ENCODE data around the gene THRB. TPM values are rescaled to one million over a fixed set of nuclear protein-coding genes. Genes with fewer than 3 reads are reported as not detected.

THRB gene
- total RNA-seq, 1 experiment from 2014 or later: not detected

DNA sequence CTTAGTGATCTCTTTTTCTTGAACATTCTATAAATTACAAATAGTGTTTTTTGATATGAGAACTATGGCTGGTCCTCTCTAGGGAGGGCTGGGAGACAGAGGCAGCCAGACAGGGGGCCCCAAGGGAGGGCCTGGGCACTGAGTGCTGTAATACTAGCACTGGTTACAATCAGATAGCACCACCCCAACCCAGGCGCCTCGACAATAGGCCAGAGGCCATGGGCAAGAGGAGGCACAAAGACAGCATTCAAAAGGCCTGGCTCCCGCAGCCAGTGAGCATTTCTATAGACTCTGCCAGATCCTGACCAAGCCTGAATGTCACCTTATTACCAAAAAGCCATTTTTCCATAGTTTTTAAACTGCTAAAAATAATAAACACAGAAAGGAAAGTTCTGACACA lies 158.5 kb downstream of the THRB start:
- no peaks in the 10 kb centered on the region for H3K36me3 ChIP-seq (ENCODE audit: insufficient read depth, low read length)
- H3K9me3 ChIP-seq (ENCODE audit: low read length): no peaks in the 10 kb centered on the region
- no peaks in the 10 kb centered on the region for H3K79me2 ChIP-seq (ENCODE audit: low read length)
- no peak overlapping the region for H3K4me3 ChIP-seq (ENCODE audit: low read length)
- no peaks in the 10 kb centered on the region for H4K20me1 ChIP-seq (ENCODE audit: insufficient read depth, low read depth, low read length)
- H3K4me2 ChIP-seq (ENCODE audit: low read depth, low read length, poor library complexity, severe bottlenecking): no peak overlapping the region
- no peaks in the 10 kb centered on the region for H3K9me2 ChIP-seq (replicated peaks; ENCODE audit: insufficient read depth, low read length)
- H3K27me3 ChIP-seq (ENCODE audit: low read length): no peaks in the 10 kb centered on the region
- no peaks in the 10 kb centered on the region for H3K4me1 ChIP-seq (ENCODE audit: low read length)
- no peak for DNase-seq
- H3K9ac ChIP-seq (ENCODE audit: low read length): no peak overlapping the region
- H2AFZ ChIP-seq (ENCODE audit: low read length): no peak overlapping the region
- H3K27ac ChIP-seq (ENCODE audit: low read length): no peak overlapping the region

DNA sequence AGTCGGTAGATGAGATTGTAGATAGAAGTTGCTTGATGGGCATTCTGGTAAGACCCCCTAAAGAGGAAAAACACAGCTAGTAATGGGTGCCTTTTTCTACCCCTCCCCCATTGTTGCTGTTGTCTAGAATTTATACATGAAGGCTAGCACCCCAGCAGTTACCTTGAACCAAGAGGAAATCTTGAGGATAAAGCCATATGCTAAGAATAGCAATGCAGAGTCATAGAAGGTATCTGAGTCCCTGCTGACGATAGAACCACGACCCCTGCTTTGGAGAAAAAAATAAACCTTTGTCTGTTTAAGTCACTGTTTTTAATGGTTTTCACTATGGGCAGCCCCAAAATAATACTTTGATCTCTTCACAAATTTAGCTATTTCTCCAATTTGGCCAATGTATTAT lies 162.6 kb downstream of the THRB start:
- H3K4me1 ChIP-seq (ENCODE audit: low read length): no peaks in the 10 kb centered on the region
- H3K27me3 ChIP-seq (ENCODE audit: low read length): no peaks in the 10 kb centered on the region
- no peak overlapping the region for H3K27ac ChIP-seq (ENCODE audit: low read length)
- no peaks in the 10 kb centered on the region for H3K9me3 ChIP-seq (ENCODE audit: low read length)
- H2AFZ ChIP-seq (ENCODE audit: low read length): no peak overlapping the region
- no peaks in the 10 kb centered on the region for H3K36me3 ChIP-seq (ENCODE audit: insufficient read depth, low read length)
- DNase-seq: no peak
- H4K20me1 ChIP-seq (ENCODE audit: insufficient read depth, low read depth, low read length): no peaks in the 10 kb centered on the region
- H3K4me3 ChIP-seq (ENCODE audit: low read length): no peak overlapping the region
- H3K79me2 ChIP-seq (ENCODE audit: low read length): no peaks in the 10 kb centered on the region
- no peak overlapping the region for H3K4me2 ChIP-seq (ENCODE audit: low read depth, low read length, poor library complexity, severe bottlenecking)
- H3K9me2 ChIP-seq (replicated peaks; ENCODE audit: insufficient read depth, low read length): no peaks in the 10 kb centered on the region
- H3K9ac ChIP-seq (ENCODE audit: low read length): no peak overlapping the region

DNA sequence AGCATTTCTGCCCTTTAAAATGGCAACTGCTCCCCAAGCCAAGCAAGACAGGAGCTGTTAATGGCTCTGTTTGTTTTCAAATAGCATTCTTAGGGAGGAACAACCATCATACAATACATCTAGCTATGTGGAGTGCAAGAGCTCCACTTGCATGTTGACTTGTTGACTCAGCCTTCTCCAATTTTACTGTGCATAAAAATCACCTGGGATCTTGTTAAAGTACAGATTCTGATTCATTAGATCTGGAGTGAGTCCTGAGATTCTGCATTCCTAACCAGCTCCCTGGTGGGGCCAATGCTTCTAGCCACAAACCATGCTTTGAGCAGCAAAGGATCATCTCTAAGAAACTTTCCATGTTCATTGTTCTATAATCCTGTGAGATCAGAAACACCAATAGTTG lies 171.4 kb downstream of the THRB start:
- no peaks in the 10 kb centered on the region for H3K4me1 ChIP-seq (ENCODE audit: low read length)
- no peak overlapping the region for H3K27ac ChIP-seq (ENCODE audit: low read length)
- no peaks in the 10 kb centered on the region for H3K27me3 ChIP-seq (ENCODE audit: low read length)
- H4K20me1 ChIP-seq (ENCODE audit: insufficient read depth, low read depth, low read length): no peaks in the 10 kb centered on the region
- no peak overlapping the region for H3K4me2 ChIP-seq (ENCODE audit: low read depth, low read length, poor library complexity, severe bottlenecking)
- no peaks in the 10 kb centered on the region for H3K36me3 ChIP-seq (ENCODE audit: insufficient read depth, low read length)
- H3K9ac ChIP-seq (ENCODE audit: low read length): no peak overlapping the region
- H3K9me2 ChIP-seq (replicated peaks; ENCODE audit: insufficient read depth, low read length): no peaks in the 10 kb centered on the region
- H3K9me3 ChIP-seq (ENCODE audit: low read length): peaks cover 3% of the 10 kb centered on the region; the same call in 1 of the 2 replicates
- no peaks in the 10 kb centered on the region for H3K79me2 ChIP-seq (ENCODE audit: low read length)
- no peak for DNase-seq
- no peak overlapping the region for H3K4me3 ChIP-seq (ENCODE audit: low read length)
- no peak overlapping the region for H2AFZ ChIP-seq (ENCODE audit: low read length)

GRCh38 chr3:24320601-24321000 lies 174.0 kb downstream of the THRB start:
- H3K27ac ChIP-seq (ENCODE audit: low read length): no peak overlapping the region
- H2AFZ ChIP-seq (ENCODE audit: low read length): no peak overlapping the region
- H3K9me3 ChIP-seq (ENCODE audit: low read length): peaks cover 3% of the 10 kb centered on the region; the same call in 1 of the 2 replicates
- no peaks in the 10 kb centered on the region for H3K4me1 ChIP-seq (ENCODE audit: low read length)
- H3K4me2 ChIP-seq (ENCODE audit: low read depth, low read length, poor library complexity, severe bottlenecking): no peak overlapping the region
- no peak for DNase-seq
- H3K79me2 ChIP-seq (ENCODE audit: low read length): no peaks in the 10 kb centered on the region
- H3K36me3 ChIP-seq (ENCODE audit: insufficient read depth, low read length): no peaks in the 10 kb centered on the region
- H3K4me3 ChIP-seq (ENCODE audit: low read length): no peak overlapping the region
- H4K20me1 ChIP-seq (ENCODE audit: insufficient read depth, low read depth, low read length): no peaks in the 10 kb centered on the region
- no peaks in the 10 kb centered on the region for H3K27me3 ChIP-seq (ENCODE audit: low read length)
- H3K9ac ChIP-seq (ENCODE audit: low read length): no peak overlapping the region
- H3K9me2 ChIP-seq (replicated peaks; ENCODE audit: insufficient read depth, low read length): no peaks in the 10 kb centered on the region

GRCh38 chr3:24318677-24319287 lies 175.9 kb downstream of the THRB start:
- Histone ChIP-seq H3K4me2 (ENCODE audit: low read depth, low read length, poor library complexity, severe bottlenecking) (no peak overlapping the region), H3K27me3 (ENCODE audit: low read length) (no peaks in the 10 kb centered on the region), H3K9me3 (ENCODE audit: low read length) (peaks cover 3% of the 10 kb centered on the region; the same call in 1 of the 2 replicates), H3K4me3 (ENCODE audit: low read length) (no peak overlapping the region), H3K4me1 (ENCODE audit: low read length) (no peaks in the 10 kb centered on the region), H4K20me1 (ENCODE audit: insufficient read depth, low read depth, low read length) (no peaks in the 10 kb centered on the region), H3K79me2 (ENCODE audit: low read length) (no peaks in the 10 kb centered on the region), H2AFZ (ENCODE audit: low read length) (no peak overlapping the region), H3K9ac (ENCODE audit: low read length) (no peak overlapping the region), H3K9me2 (replicated peaks; ENCODE audit: insufficient read depth, low read length) (no peaks in the 10 kb centered on the region), H3K36me3 (ENCODE audit: insufficient read depth, low read length) (no peaks in the 10 kb centered on the region), H3K27ac (ENCODE audit: low read length) (no peak overlapping the region)
- no peak for DNase-seq

DNA sequence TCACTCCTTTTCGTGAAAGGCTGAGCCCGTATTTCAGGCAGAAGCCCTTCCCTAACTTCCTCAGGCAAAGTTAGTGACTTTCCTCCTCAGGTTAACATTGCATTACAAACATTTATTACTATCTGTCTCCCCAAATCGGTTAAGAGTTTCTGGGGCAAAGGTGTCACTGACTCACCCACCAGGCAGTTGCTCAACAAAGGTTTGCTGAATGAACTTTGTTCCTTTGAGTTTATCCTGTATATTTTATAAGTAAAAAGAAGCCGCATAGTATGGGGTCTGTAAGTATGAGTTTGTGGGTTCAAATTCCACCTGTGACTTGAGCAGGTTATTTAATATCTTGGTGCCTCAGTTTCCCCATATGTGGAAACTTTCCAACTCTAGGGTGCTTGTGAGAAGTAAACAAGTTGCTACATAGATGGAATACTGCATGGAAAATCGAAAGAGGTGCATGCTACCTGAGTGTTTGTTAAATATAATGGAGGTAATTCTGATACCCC lies 177.7 kb downstream of the THRB start:
- Histone ChIP-seq H3K4me1 (ENCODE audit: low read length) (no peaks in the 10 kb centered on the region), H3K4me2 (ENCODE audit: low read depth, low read length, poor library complexity, severe bottlenecking) (no peak overlapping the region), H3K27ac (ENCODE audit: low read length) (no peak overlapping the region)

DNA sequence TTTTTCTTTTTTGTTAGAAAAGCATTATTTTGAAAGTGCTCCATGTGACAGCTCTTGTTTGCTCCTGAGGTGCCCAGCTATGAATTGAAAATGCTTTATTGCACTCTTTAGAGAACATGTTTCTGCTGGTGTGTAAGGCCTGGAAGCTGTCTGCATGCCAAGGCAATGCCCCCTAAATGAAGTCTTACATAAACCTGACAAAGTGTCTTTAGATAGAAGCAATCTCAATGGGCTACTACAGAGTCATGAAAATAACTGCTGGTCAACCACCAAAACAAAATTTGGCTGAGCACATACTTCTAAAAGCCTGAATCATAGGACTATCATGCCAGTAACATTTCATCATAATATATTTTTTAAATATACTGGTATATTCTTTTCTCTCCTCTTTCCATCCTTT lies 178.7 kb downstream of the THRB start:
- no peak overlapping the region for H3K4me3 ChIP-seq (ENCODE audit: low read length)

More for the DNA sequence above, 177.7 kb downstream of the THRB start:
- H3K4me3 ChIP-seq (ENCODE audit: low read length): no peak overlapping the region
- DNase-seq: no peak
- H3K36me3 ChIP-seq (ENCODE audit: insufficient read depth, low read length): no peaks in the 10 kb centered on the region
- H4K20me1 ChIP-seq (ENCODE audit: insufficient read depth, low read depth, low read length): no peaks in the 10 kb centered on the region
- H3K9me3 ChIP-seq (ENCODE audit: low read length): peaks cover 3% of the 10 kb centered on the region; the same call in 1 of the 2 replicates
- no peaks in the 10 kb centered on the region for H3K27me3 ChIP-seq (ENCODE audit: low read length)
- H2AFZ ChIP-seq (ENCODE audit: low read length): no peak overlapping the region
- H3K9ac ChIP-seq (ENCODE audit: low read length): no peak overlapping the region
- H3K79me2 ChIP-seq (ENCODE audit: low read length): no peaks in the 10 kb centered on the region
- no peaks in the 10 kb centered on the region for H3K9me2 ChIP-seq (replicated peaks; ENCODE audit: insufficient read depth, low read length)

GRCh38 chr3:24315356-24315755 lies 179.3 kb downstream of the THRB start:
- Histone ChIP-seq H3K36me3 (ENCODE audit: insufficient read depth, low read length) (no peaks in the 10 kb centered on the region), H3K27ac (ENCODE audit: low read length) (no peak overlapping the region), H3K4me1 (ENCODE audit: low read length) (no peaks in the 10 kb centered on the region), H2AFZ (ENCODE audit: low read length) (no peak overlapping the region), H3K9me3 (ENCODE audit: low read length) (peaks cover 3% of the 10 kb centered on the region; the same call in 1 of the 2 replicates), H3K4me2 (ENCODE audit: low read depth, low read length, poor library complexity, severe bottlenecking) (no peak overlapping the region), H4K20me1 (ENCODE audit: insufficient read depth, low read depth, low read length) (no peaks in the 10 kb centered on the region), H3K9me2 (replicated peaks; ENCODE audit: insufficient read depth, low read length) (no peaks in the 10 kb centered on the region), H3K4me3 (ENCODE audit: low read length) (no peak overlapping the region), H3K79me2 (ENCODE audit: low read length) (no peaks in the 10 kb centered on the region), H3K9ac (ENCODE audit: low read length) (no peak overlapping the region), H3K27me3 (ENCODE audit: low read length) (no peaks in the 10 kb centered on the region)
- no peak for DNase-seq

More for the DNA sequence above, 178.7 kb downstream of the THRB start:
- Histone ChIP-seq H3K9me3 (ENCODE audit: low read length) (peaks cover 3% of the 10 kb centered on the region; the same call in 1 of the 2 replicates), H3K79me2 (ENCODE audit: low read length) (no peaks in the 10 kb centered on the region), H3K4me2 (ENCODE audit: low read depth, low read length, poor library complexity, severe bottlenecking) (no peak overlapping the region), H2AFZ (ENCODE audit: low read length) (no peak overlapping the region), H3K27ac (ENCODE audit: low read length) (no peak overlapping the region), H3K9ac (ENCODE audit: low read length) (no peak overlapping the region), H3K9me2 (replicated peaks; ENCODE audit: insufficient read depth, low read length) (no peaks in the 10 kb centered on the region), H4K20me1 (ENCODE audit: insufficient read depth, low read depth, low read length) (no peaks in the 10 kb centered on the region), H3K4me1 (ENCODE audit: low read length) (no peaks in the 10 kb centered on the region), H3K27me3 (ENCODE audit: low read length) (no peaks in the 10 kb centered on the region), H3K36me3 (ENCODE audit: insufficient read depth, low read length) (no peaks in the 10 kb centered on the region)
- DNase-seq: no peak

All from Karpas-422 (cell line).